Measurements from ENCODE around the gene HTT-AS.

The HTT-AS gene

DNA sequence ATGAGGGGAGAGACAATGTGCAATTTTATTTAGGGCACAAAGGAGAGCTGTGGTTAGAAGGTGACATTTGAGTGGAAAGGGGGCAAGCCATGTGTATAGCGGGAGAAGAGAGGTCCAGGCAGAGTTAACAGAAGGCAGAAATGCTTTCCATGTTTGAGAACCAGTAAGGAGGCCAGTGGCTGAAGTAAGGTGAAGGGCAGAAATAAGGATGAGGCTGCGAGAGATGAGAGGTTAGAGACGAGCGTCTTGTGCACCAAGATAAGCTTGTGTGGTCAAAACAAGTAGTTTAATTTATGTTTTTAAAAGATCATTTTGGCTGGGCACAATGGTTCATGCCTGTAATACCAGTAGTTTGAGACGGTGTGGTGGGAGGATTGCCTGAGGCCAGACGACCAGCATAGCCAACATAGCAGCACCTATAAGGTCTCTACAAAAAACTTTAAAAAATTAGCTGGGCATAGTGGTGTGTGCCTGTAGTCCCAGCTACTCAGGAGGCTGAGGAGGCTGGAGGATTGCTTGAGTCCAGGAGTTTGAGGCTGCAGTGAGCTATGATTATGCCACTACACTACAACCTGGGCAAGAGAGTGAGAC is 8.7 kb upstream of the HTT-AS start:
- no peak overlapping the region for H2AFZ ChIP-seq (ENCODE audit: low read depth, low read length)
- H3K27me3 ChIP-seq (ENCODE audit: low read depth, low read length): no peaks in the 10 kb centered on the region
- H3K4me1 ChIP-seq (ENCODE audit: low read length): peaks cover 77% of the 10 kb centered on the region
- H3K36me3 ChIP-seq (replicated peaks; ENCODE audit: low read depth, low read length): peaks cover 41% of the 10 kb centered on the region
- no peak overlapping the region for H3K9ac ChIP-seq (ENCODE audit: low read length)
- peaks cover 100% of the 10 kb centered on the region for H3K79me2 ChIP-seq (ENCODE audit: low read length)
- no peaks in the 10 kb centered on the region for H3K9me3 ChIP-seq (ENCODE audit: insufficient read depth, low read length)
- TF ChIP-seq, protein P1, sequence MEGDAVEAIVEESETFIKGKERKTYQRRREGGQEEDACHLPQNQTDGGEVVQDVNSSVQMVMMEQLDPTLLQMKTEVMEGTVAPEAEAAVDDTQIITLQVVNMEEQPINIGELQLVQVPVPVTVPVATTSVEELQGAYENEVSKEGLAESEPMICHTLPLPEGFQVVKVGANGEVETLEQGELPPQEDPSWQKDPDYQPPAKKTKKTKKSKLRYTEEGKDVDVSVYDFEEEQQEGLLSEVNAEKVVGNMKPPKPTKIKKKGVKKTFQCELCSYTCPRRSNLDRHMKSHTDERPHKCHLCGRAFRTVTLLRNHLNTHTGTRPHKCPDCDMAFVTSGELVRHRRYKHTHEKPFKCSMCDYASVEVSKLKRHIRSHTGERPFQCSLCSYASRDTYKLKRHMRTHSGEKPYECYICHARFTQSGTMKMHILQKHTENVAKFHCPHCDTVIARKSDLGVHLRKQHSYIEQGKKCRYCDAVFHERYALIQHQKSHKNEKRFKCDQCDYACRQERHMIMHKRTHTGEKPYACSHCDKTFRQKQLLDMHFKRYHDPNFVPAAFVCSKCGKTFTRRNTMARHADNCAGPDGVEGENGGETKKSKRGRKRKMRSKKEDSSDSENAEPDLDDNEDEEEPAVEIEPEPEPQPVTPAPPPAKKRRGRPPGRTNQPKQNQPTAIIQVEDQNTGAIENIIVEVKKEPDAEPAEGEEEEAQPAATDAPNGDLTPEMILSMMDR (IDR thresholded peaks at IDR 0.05; ENCODE audit: low read depth, low read length): no peak
- TF ChIP-seq EZH2phosphoT487 (IDR thresholded peaks at IDR 0.05; ENCODE audit: low read depth): no peak
- peak overlapping the region; percentile 14; the same call in 1 of the 2 replicates for H3K27ac ChIP-seq (ENCODE audit: low read length)
- H4K20me1 ChIP-seq (ENCODE audit: insufficient read depth, low read length): peaks cover 56% of the 10 kb centered on the region
- H3K4me3 ChIP-seq (ENCODE audit: low read length): no peak overlapping the region
- H3K4me2 ChIP-seq (ENCODE audit: low read length): peak overlapping the region; percentile 14

- H2AFZ ChIP-seq (ENCODE audit: low read depth, low read length): no peak overlapping the region
- peak overlapping the region; percentile 8; the same call in 1 of the 2 replicates for H3K27ac ChIP-seq (ENCODE audit: low read length)
- peaks cover 30% of the 10 kb centered on the region for H3K36me3 ChIP-seq (replicated peaks; ENCODE audit: low read depth, low read length)
- peaks cover 49% of the 10 kb centered on the region for H4K20me1 ChIP-seq (ENCODE audit: insufficient read depth, low read length)
- peaks cover 68% of the 10 kb centered on the region for H3K4me1 ChIP-seq (ENCODE audit: low read length)
- peaks cover 92% of the 10 kb centered on the region for H3K79me2 ChIP-seq (ENCODE audit: low read length)
- peak overlapping the region; percentile 29; the same call in 1 of the 2 replicates for H3K4me3 ChIP-seq (ENCODE audit: low read length)
- H3K4me2 ChIP-seq (ENCODE audit: low read length): peak overlapping the region; percentile 74
- TF ChIP-seq EZH2phosphoT487 (IDR thresholded peaks at IDR 0.05; ENCODE audit: low read depth): no peak
- TF ChIP-seq, protein P1 (IDR thresholded peaks at IDR 0.05; ENCODE audit: low read depth, low read length): no peak
- H3K9me3 ChIP-seq (ENCODE audit: insufficient read depth, low read length): no peaks in the 10 kb centered on the region
- no peaks in the 10 kb centered on the region for H3K27me3 ChIP-seq (ENCODE audit: low read depth, low read length)
- no peak overlapping the region for H3K9ac ChIP-seq (ENCODE audit: low read length)
These were observed 5.4 kb upstream of the HTT-AS start for GRCh38 chr4:3079694-3080123.

- Histone ChIP-seq H3K9me3 (ENCODE audit: insufficient read depth, low read length) (no peaks in the 10 kb centered on the region), H3K9ac (ENCODE audit: low read length) (peak overlapping the region; percentile 94; the same call in 1 of the 2 replicates), H3K36me3 (replicated peaks; ENCODE audit: low read depth, low read length) (peaks cover 30% of the 10 kb centered on the region), H3K4me1 (ENCODE audit: low read length) (peaks cover 55% of the 10 kb centered on the region), H3K27ac (ENCODE audit: low read length) (peak overlapping the region; percentile 89), H3K4me3 (ENCODE audit: low read length) (peak overlapping the region; percentile 84), H3K79me2 (ENCODE audit: low read length) (peaks cover 76% of the 10 kb centered on the region), H4K20me1 (ENCODE audit: insufficient read depth, low read length) (peaks cover 36% of the 10 kb centered on the region), H3K4me2 (ENCODE audit: low read length) (peak overlapping the region; percentile 97), H2AFZ (ENCODE audit: low read depth, low read length) (no peak overlapping the region), H3K27me3 (ENCODE audit: low read depth, low read length) (no peaks in the 10 kb centered on the region; the same call in 1 of the 2 replicates)
- TF ChIP-seq EZH2phosphoT487 (IDR thresholded peaks at IDR 0.05; ENCODE audit: low read depth): no peak
- TF ChIP-seq, protein P1 (IDR thresholded peaks at IDR 0.05; ENCODE audit: low read depth, low read length): no peak
These were observed 3.5 kb upstream of the HTT-AS start for GRCh38 chr4:3077796-3078195.

- H2AFZ ChIP-seq (ENCODE audit: low read depth, low read length): no peak overlapping the region
- no peaks in the 10 kb centered on the region for H3K9me3 ChIP-seq (ENCODE audit: insufficient read depth, low read length)
- H3K4me2 ChIP-seq (ENCODE audit: low read length): peak overlapping the region; percentile 97
- TF ChIP-seq EZH2phosphoT487 (IDR thresholded peaks at IDR 0.05; ENCODE audit: low read depth): no peak
- TF ChIP-seq, protein P1 (IDR thresholded peaks at IDR 0.05; ENCODE audit: low read depth, low read length): no peak
- peak overlapping the region; percentile 89 for H3K27ac ChIP-seq (ENCODE audit: low read length)
- peaks cover 20% of the 10 kb centered on the region for H4K20me1 ChIP-seq (ENCODE audit: insufficient read depth, low read length)
- peaks cover 20% of the 10 kb centered on the region for H3K36me3 ChIP-seq (replicated peaks; ENCODE audit: low read depth, low read length)
- H3K79me2 ChIP-seq (ENCODE audit: low read length): peaks cover 54% of the 10 kb centered on the region
- H3K9ac ChIP-seq (ENCODE audit: low read length): peak overlapping the region; percentile 94
- peaks cover 43% of the 10 kb centered on the region for H3K4me1 ChIP-seq (ENCODE audit: low read length)
- peak overlapping the region; percentile 84 for H3K4me3 ChIP-seq (ENCODE audit: low read length)
- H3K27me3 ChIP-seq (ENCODE audit: low read depth, low read length): no peaks in the 10 kb centered on the region; the same call in 1 of the 2 replicates
These were observed 1.3 kb upstream of the HTT-AS start for GRCh38 chr4:3075652-3075981.
